ACHN (cell line): Measurements from ENCODE around the gene RGS4.
A peak's percentile ranks its signal among the peaks of the same experiment; 100 is the strongest.
"Not testable (repeated sequence)": the region's sequence is repeated elsewhere in the genome, so short reads cannot be mapped to it uniquely, and the experiment has no call there.

Experiments
- DNase-seq: peaks from one replicate; pipeline ENCODE4 v3.0.0-alpha.2; 2015
- in situ Hi-C: cut with HindIII; loops from 2 replicates; pipeline ENCODE4 v1.10.0; 2017; ENCODE audit warnings: low sequenced_read_pairs, low pct_ligation_motif_present, low pct_unique_long_range_greater_than_20kb

Gene RGS4

DNA sequence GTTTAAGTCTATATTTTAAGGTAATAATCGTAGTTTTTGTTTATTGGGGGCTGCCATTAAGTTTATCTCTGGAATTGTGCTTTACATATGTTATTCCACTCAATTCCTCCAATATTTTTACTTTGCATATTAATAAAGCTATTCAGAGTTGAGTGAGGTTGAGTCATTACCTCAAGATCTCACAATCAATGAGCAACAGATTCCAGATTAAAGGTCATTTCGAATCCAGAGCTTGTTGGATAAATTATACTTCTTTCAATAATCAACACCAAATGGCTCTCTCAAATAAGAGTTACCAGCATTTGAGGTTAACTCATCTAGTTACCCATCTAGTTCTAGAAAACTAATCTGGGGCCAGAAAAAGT, 16.7 kb downstream of the RGS4 start:
- DNase-seq: no peak
- in situ Hi-C loops: no loop called here

DNA sequence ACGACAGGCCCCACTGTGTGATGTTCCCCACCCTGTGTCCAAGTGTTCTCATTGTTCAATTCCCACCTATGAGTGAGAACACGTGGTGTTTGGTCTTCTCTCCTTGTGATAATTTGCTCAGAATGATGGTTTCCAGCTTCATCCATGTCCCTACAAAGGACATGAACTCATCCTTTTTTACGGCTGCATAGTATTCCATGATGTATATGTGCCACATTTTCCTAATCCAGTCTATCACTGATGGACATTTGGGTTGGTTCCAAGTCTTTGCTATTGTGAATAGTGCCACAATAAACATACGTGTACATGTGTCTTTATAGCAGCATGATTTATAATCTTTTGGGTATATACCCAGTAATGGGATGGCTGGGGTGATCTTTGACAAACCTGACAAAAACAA, 20.0 kb downstream of the RGS4 start:
- DNase-seq, in situ Hi-C loops: not testable (repeated sequence)

DNA sequence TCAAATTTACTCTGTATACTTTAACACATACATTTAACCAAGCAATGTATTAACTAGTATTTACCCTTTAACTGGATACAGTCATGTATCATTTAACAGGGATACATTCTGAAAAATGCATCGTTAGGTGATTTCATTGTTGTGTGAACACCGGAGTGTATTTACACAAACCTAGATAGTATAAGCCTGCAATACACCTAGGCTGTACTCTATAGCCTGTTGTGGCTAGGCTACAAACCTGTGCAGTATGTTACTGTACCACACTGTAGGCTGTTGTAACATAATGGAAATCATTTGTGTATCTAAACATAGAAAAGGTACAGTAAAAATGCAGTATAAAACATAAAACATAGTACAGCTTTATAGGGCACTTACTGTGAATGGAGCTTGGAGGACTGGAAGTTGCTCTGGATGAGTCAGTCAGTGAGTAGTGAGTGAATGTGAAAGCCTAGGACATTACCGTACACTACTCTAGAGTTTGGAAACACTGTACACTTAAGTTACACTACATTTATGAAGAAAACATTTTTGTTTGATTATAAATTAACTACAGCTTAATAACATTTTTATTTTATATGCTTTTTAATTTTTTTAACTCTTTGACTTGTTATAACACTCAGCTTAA, 21.3 kb downstream of the RGS4 start:
- in situ Hi-C loops: no loop called here
- peak; percentile 22 for DNase-seq

DNA sequence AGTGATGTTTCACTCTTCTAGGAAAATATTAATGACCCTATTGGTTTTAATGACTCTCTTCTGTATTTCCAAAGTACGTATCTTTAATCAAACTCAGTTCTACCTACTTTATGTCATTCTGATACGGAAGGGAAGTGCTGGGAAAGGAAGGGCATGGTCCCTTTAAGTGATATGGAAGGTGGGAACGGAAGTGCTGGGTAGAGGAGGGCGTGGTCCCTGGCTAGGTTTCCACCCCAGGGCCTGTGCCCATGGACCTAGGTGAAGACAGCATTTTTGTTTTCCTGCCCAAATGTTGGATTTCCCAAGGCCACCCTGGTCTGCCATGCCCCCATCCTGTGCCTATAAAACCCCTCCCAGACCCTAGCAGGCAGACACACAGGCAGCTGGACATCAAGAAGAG, 24.0 kb downstream of the RGS4 start:
- no peak for DNase-seq
- in situ Hi-C loops: no loop called here

DNA sequence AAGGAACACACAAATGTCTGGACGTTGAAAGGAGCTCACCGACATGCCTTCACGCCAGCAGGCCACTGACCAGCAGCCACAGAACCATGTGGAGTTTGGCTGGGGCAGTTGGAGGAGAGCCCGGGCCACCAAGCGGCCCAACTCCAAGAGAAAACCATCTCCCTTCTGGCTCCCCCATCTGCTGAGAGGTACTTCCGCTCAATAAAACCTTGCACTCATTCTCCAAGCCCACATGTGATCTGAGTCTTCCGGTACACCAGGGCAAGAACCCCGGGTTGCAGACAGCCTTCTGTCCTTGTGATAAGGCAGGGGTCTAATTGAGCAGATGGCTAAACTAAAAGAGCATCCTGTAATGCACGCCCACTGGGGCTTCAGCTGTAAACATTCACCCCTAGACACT, 24.4 kb downstream of the RGS4 start:
- in situ Hi-C loops: no loop called here
- DNase-seq: no peak

- no peak for DNase-seq
- in situ Hi-C loops: no loop called here
These were observed 25.0 kb downstream of the RGS4 start for GRCh38 chr1:163094182-163094581.

DNA sequence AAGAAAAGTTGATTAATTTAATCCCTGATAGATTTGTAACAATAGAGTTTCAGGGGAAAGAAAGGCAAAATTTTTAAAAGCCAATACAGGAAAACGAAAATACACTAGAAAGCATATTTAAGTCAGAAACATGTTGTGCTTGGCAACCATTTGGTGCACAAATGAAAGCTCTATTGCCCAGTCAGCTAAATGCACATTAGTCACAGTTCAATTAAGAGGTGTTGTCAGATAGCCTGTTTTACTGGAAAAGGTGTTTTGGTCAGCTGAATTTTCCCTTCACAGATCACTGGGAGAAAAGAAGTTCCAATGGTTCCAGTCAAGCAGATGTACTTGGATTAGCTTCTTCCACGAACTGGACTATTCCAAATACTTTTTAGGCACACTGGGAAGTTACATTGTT, 25.4 kb downstream of the RGS4 start:
- in situ Hi-C loops: no loop called here
- DNase-seq: no peak

DNA sequence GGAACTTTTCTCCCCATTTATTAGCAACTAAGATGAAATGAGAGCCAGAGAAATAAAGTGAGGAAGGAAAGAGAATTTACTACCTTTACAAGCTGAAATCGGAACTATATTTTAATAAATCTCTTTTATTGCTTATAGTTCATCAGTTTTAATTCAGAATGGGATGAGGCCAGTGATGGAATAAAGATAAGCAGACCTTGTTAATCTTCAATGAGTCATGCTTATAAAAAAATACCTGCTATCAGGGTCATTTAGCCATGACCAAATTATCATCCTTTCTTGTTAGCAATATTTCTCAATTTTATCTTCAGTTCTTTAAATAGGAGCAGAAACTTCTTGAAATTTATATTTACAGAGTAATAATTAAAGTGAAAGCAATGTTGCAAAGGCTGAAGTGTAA, 26.1 kb downstream of the RGS4 start:
- in situ Hi-C loops: no loop called here
- no peak for DNase-seq

GRCh38 chr1:163102590-163102989, 33.4 kb downstream of the RGS4 start:
- DNase-seq: no peak
- in situ Hi-C loops: no loop called here

GRCh38 chr1:163104385-163105099, 35.4 kb downstream of the RGS4 start:
- no peak for DNase-seq
- in situ Hi-C loops: no loop called here

- DNase-seq: no peak
- in situ Hi-C loops: no loop called here
These were observed 37.3 kb downstream of the RGS4 start for GRCh38 chr1:163106364-163106987.

DNA sequence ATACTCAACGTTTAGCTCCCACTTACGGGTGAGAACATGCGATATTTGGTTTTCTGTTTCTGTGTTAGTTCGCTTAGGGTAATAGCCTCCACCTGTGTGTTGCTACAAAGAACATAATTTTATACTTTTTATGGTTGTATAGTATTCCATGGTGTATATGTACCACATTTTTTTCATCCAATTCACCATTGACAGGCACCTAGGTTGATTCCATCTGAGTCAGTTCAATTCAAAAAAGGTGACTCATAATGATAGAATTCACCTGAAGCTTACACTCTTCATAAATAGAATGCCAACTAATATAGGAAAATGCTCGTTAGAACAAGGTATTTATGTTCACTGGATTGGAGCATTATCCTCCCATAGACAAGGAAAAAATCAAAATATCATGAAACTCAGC, 38.5 kb downstream of the RGS4 start:
- in situ Hi-C loops: no loop called here
- DNase-seq: no peak

DNA sequence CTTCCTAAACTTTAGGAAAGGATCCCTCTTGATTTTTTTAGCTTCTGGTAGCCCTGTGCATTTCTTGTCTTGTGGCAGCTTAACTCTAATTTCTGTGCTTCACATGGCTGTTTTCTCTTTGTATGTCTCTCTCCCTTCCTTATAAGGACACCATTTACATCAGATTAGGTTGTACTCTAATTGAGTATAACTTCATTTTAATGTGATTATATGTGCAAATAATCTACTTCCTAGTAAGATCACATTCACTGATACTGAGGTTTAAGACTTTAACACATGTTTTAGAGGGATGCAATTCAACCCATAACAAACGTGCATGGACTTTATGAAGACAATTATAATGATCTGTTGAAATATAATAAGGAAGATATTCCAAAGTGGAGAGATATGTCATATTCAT, 46.7 kb downstream of the RGS4 start:
- no peak for DNase-seq
- in situ Hi-C loops: no loop called here

DNA sequence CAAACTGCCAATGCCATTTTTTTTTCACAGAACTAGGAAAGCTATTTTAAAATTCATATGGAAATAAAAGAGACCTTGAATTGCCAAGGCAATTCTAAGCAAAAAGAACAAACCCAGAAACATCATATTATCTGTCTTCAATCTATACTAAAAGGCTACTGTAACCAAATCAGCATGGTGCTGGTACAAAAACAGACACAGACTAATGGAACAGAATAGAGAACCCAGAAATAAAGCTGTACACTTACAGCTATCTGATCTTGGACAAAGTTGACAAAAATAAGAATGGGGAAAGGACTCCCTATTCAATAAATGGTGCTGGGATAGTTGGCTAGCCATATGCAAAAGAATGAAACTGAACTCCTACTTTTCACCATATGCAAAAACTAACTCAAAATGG, 50.5 kb downstream of the RGS4 start:
- in situ Hi-C loops: no loop called here
- no peak for DNase-seq

DNA sequence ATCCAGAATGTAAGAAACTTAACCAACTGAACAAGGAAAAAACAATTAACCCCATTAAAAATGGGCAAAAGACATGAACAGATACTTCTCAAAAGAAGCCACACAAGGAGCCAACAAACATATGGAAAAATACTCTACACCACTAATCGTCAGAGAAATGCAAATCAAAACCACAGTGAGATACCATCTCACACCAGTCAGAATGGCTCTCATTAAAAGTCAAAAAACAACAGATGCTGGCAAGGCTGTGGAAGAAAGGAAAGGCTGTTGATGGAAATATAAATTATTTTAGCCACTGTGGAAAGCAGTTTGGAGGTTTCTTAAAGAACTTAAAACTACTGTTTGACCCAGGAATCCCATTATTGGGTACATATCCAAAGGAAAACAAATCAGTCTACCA, 51.2 kb downstream of the RGS4 start:
- in situ Hi-C loops: no loop called here
- DNase-seq: no peak

DNA sequence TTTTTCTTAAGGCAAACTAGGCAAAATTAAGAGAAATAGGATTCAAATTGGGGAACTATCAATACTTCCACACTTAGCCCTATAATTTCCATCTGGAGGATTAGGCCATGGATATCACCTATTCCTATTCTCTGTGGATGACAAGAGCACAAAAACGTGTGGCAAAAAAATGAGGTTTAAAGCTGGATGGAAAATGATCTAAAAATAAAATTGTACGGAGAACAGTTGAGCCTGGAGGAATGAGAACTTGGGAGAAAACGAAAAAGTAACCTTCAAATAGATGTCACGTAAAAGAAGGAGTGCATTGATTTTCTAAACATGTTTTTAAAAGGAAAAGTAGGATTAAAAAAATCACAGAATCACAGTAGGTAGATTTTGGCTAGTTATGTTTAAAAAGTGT, 55.7 kb downstream of the RGS4 start:
- no peak for DNase-seq

More for the DNA sequence above, 55.7 kb downstream of the RGS4 start:
- in situ Hi-C loops: no loop called here
